HFF-Myc (cell line): Measurements from ENCODE around the gene AEBP2.

Source experiments
- DNase-seq: peaks from one replicate; pipeline ENCODE4 v3.0.0-alpha.2; 2011; ENCODE audit warnings: low read depth; ENCODE audit errors: extremely low read depth
- H3K4me3 ChIP-seq: replicated peaks from 2 replicates; pipeline ENCODE4 v1.5.1; 2011; ENCODE audit warnings: low read depth, mild to moderate bottlenecking, control low read depth, low read length
- CTCF ChIP-seq: IDR thresholded peaks from 2 replicates; pipeline ENCODE4 v1.5.1; 2012; ENCODE audit warnings: mild to moderate bottlenecking, low read depth, low read length, control low read depth; ENCODE audit errors: missing control alignments

The AEBP2 gene

GRCh38 chr12:19443585-19443984, 4.3 kb downstream of the AEBP2 start:
- no peak overlapping the region for H3K4me3 ChIP-seq
- TF ChIP-seq CTCF, result no peak
- no peak for DNase-seq

GRCh38 chr12:19444097-19444496, 4.8 kb downstream of the AEBP2 start:
- H3K4me3 ChIP-seq, result peak overlapping the region; percentile 8
- TF ChIP-seq CTCF, result no peak
- DNase-seq, result no peak

GRCh38 chr12:19447386-19447785, 8.1 kb downstream of the AEBP2 start:
- DNase-seq, result no peak
- H3K4me3 ChIP-seq, result no peak overlapping the region
- TF ChIP-seq CTCF, result no peak

GRCh38 chr12:19449814-19450213, 10.5 kb downstream of the AEBP2 start:
- TF ChIP-seq CTCF, result no peak
- DNase-seq, result no peak
- H3K4me3 ChIP-seq, result no peak overlapping the region

- H3K4me3 ChIP-seq, result no peak overlapping the region
- no peak for TF ChIP-seq CTCF
- no peak for DNase-seq
Observed at GRCh38 chr12:19450362-19450761, 11.1 kb downstream of the AEBP2 start.

GRCh38 chr12:19451196-19451595, 11.9 kb downstream of the AEBP2 start:
- DNase-seq, result no peak

More at GRCh38 chr12:19451196-19451595, 11.9 kb downstream of the AEBP2 start:
- H3K4me3 ChIP-seq, result no peak overlapping the region
- TF ChIP-seq CTCF, result no peak
